BLaER1 treated with 17β-estradiol and CSF1 and Interleukin-3, amounts not matched to agents 10 nM and 100 nM (cell line): ENCODE measurements around the gene VRK2.

Source experiments
- H3K27ac ChIP-seq, 11 experiments: shearing (Covaris generic); formaldehyde crosslinking; 2 replicates each; pipeline ENCODE4 v1.8.1; 2022
- H3K27me3 ChIP-seq, 11 experiments: shearing (Covaris generic); formaldehyde crosslinking; 2 replicates each; pipeline ENCODE4 v1.8.1; 2022
- H3K36me3 ChIP-seq, 11 experiments: shearing (Covaris generic); formaldehyde crosslinking; 2 replicates each; pipeline ENCODE4 v1.8.1; 2022
- H3K4me1 ChIP-seq, 10 experiments: shearing (Covaris generic); formaldehyde crosslinking; 2 replicates each; pipeline ENCODE4 v1.8.1; 2022
- H3K4me2 ChIP-seq, 11 experiments: shearing (Covaris generic); formaldehyde crosslinking; 2 replicates each; pipeline ENCODE4 v1.8.1; 2022
- H3K4me3 ChIP-seq, 10 experiments: shearing (Covaris generic); formaldehyde crosslinking; 2 replicates each; pipeline ENCODE4 v1.8.1; 2022
- H3K9ac ChIP-seq, 11 experiments: shearing (Covaris generic); formaldehyde crosslinking; 2 replicates each; pipeline ENCODE4 v1.8.1; 2022
- H3K9me3 ChIP-seq, 11 experiments: shearing (Covaris generic); formaldehyde crosslinking; replicated peaks in 1 of 11; 2 replicates each; pipeline ENCODE4 v1.8.1; 2022
- H4K20me1 ChIP-seq, 11 experiments: shearing (Covaris generic); formaldehyde crosslinking; 2 replicates each; pipeline ENCODE4 v1.8.1; 2022
- Cebpa-rat ChIP-seq, 11 experiments: shearing (Covaris generic); IDR thresholded peaks; 2 replicates each; pipeline ENCODE4 v1.8.1; 2022

Gene VRK2

DNA sequence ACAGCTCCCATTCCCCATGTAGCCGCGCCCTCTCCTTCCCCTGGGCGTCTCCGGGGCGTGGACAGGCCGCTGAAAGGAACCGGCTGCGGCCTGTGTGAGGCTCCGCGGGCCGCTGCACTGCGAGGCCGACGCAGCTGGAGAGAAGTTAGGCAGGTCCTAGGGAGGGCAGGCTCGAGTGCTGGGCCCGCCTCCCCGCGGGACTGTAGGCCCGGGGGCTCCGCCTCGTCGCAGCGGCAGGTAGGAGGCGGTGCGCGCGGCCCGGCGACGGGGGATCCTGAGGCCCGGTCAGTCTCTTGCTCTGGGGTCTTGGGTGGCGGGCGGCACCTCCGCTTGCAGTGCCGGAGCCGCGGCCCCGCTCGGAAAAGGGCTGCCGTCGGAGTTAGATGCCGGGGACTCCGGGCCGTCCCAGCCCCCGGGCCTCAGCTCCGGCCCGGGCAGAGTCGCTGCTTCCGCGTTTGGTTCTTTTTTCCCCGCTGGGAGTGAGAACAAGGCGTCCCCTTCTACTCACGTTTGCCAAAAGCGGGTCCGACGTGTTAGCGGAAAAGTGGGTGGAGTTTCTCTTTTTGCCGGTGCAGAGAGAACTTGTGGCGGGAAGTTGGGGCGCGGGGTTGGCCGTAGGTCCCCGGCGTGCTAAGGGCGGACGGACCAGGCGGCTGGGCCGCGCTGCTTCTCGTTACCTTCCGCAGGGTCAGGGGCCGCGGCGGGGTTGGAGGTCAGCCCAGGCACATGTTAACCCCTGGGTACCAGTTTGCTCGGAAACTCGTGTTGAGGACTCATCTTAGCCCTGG is at the start of gene VRK2:
TSS of gene VRK2 (plus strand) at position 222 of the 788 bp plus-strand sequence. CDS start 2,026 bp downstream, outside the sequence.
- H3K9ac ChIP-seq: peak within 1 kb of the TSS; percentile 89 to 98 (median 94)
- H3K4me3 ChIP-seq: peak within 1 kb of the TSS; percentile 64 to 86 (median 76)
- peaks cover 0 to 6% (median 0%) of the 10 kb centered on the region in 11 experiments; a peak in 1 of 22 replicates for H4K20me1 ChIP-seq
- H3K9me3 ChIP-seq: no peaks in the 10 kb centered on the region
- H3K4me2 ChIP-seq: peak within 1 kb of the TSS; percentile 71 to 92 (median 86)
- TF ChIP-seq Cebpa-rat (IDR thresholded peaks at IDR 0.05): no peak
- H3K36me3 ChIP-seq: peaks cover 5 to 33% (median 19%) of the 10 kb centered on the region in 11 experiments; a peak in 19 of 22 replicates
- H3K27ac ChIP-seq: peak within 1 kb of the TSS; percentile 89 to 99 (median 95)
- peaks cover 18 to 33% (median 27%) of the 10 kb centered on the region in 10 experiments for H3K4me1 ChIP-seq
- H3K27me3 ChIP-seq: no peaks in the 10 kb centered on the region

DNA sequence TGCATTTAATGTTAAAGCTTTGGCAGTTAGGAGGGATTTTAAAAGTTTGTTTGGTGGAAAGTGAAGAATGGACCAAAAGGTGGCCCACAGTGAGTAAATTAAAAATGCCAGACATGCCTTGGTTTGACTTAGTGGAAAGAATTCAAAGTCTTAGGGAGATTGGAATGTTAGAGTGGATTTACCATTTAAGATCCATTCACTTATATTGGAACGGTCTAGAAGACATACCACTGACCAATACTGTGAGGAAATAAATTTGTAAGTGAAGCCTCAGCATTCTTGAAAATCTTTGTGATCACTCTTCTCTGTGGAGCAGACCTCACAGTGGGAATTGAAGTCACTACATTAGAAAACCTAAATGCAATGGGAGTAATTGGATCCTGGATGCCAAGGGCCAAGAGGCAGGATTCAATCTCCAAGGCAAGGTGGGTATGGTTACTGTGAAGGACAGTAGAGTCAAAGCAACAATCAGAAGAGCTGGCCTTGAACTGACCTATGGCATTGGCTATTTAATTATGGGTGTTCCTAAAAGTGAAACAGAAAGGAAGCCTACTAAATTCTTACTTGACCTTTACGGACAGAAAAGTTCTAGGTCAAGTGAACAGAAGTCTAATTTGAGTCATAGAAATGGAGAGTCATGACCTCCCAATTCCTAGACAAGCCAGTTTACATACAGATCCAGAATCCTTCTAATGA is 40.2 kb upstream of the VRK2 start:
- Histone ChIP-seq H3K4me2 (no peak overlapping the region), H3K4me3 (no peak overlapping the region), H4K20me1 (no peaks in the 10 kb centered on the region)

DNA sequence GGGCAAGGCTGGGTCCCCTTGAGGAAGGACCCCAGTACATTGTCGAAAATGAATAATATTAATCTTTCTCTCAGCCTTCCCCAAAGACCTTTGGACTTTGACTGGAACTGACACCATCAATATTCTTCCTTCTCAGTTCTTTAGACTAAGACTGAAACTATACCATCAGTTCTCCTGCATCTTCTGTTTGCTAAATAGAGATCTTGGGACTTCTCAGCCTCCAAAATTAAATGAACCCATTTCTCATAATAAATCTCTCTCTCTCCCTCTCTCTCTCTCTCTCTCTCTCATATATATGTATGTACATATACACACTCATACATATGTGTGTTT is 39.7 kb upstream of the VRK2 start:
- no peak overlapping the region for H3K4me2 ChIP-seq
- no peaks in the 10 kb centered on the region for H3K9me3 ChIP-seq
- no peaks in the 10 kb centered on the region for H3K27me3 ChIP-seq
- H3K36me3 ChIP-seq: no peaks in the 10 kb centered on the region
- H3K27ac ChIP-seq: no peak overlapping the region
- no peak for TF ChIP-seq Cebpa-rat (IDR thresholded peaks at IDR 0.05)
- no peaks in the 10 kb centered on the region for H4K20me1 ChIP-seq
- H3K9ac ChIP-seq: no peak overlapping the region
- H3K4me3 ChIP-seq: no peak overlapping the region
- no peaks in the 10 kb centered on the region for H3K4me1 ChIP-seq

More for the DNA sequence above, 40.2 kb upstream of the VRK2 start:
- Histone ChIP-seq H3K36me3 (no peaks in the 10 kb centered on the region), H3K27ac (no peak overlapping the region), H3K27me3 (no peaks in the 10 kb centered on the region), H3K9me3 (no peaks in the 10 kb centered on the region), H3K4me1 (no peaks in the 10 kb centered on the region), H3K9ac (no peak overlapping the region)
- no peak for TF ChIP-seq Cebpa-rat (IDR thresholded peaks at IDR 0.05)

DNA sequence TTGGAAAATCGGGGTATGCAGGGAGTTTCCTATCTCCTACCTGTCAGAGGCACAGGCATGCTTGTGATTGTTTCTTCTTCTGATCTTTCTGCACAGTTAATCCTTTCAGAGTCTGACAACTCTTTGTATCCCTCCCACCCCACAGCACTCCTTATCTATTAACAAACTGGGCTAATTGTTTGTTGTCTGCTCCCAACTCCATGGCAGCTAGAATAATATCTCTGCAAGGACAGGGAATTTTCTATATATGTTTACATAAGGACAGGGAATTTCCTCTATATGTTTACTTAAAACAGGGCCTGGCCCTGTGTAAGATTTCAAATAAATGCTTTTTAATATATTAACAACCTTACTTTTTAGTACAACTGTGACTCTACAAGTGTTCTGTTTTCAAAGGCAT is 36.0 kb upstream of the VRK2 start:
- H3K27ac ChIP-seq: no peak overlapping the region
- H3K4me3 ChIP-seq: no peak overlapping the region
- no peak for TF ChIP-seq Cebpa-rat (IDR thresholded peaks at IDR 0.05)
- no peaks in the 10 kb centered on the region for H3K27me3 ChIP-seq
- no peak overlapping the region for H3K4me2 ChIP-seq
- H3K4me1 ChIP-seq: no peaks in the 10 kb centered on the region
- H3K36me3 ChIP-seq: no peaks in the 10 kb centered on the region
- no peaks in the 10 kb centered on the region for H4K20me1 ChIP-seq
- H3K9ac ChIP-seq: no peak overlapping the region
- peaks cover 0 to 5% (median 1%) of the 10 kb centered on the region in 11 experiments; a peak in 5 of 22 replicates for H3K9me3 ChIP-seq

DNA sequence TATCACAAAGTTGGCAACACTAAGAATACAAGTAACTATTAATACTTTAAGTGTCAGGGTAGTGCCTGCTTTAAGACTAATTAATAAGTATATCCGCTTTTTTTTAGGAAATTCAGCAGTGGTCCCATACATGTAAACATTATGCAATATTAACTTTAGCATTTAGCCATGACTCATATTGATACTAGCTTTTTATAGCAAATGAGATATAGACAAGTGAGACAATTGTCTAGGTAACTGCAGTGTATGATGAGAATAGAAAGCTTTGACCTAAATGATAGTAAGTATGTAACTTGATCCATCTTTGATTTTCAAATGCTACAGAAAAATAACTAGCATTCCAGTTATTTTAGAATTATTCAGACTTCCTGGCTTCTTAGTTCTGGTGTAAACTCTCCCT is 27.4 kb upstream of the VRK2 start:
- H3K4me1 ChIP-seq: no peaks in the 10 kb centered on the region
- H3K27ac ChIP-seq: no peak overlapping the region
- H3K4me3 ChIP-seq: no peak overlapping the region
- no peaks in the 10 kb centered on the region for H3K27me3 ChIP-seq
- H3K4me2 ChIP-seq: no peak overlapping the region
- H3K36me3 ChIP-seq: no peaks in the 10 kb centered on the region
- peaks cover 0 to 16% (median 11%) of the 10 kb centered on the region in 11 experiments; a peak in 13 of 22 replicates for H3K9me3 ChIP-seq
- H4K20me1 ChIP-seq: no peaks in the 10 kb centered on the region
- TF ChIP-seq Cebpa-rat (IDR thresholded peaks at IDR 0.05): no peak
- H3K9ac ChIP-seq: no peak overlapping the region

DNA sequence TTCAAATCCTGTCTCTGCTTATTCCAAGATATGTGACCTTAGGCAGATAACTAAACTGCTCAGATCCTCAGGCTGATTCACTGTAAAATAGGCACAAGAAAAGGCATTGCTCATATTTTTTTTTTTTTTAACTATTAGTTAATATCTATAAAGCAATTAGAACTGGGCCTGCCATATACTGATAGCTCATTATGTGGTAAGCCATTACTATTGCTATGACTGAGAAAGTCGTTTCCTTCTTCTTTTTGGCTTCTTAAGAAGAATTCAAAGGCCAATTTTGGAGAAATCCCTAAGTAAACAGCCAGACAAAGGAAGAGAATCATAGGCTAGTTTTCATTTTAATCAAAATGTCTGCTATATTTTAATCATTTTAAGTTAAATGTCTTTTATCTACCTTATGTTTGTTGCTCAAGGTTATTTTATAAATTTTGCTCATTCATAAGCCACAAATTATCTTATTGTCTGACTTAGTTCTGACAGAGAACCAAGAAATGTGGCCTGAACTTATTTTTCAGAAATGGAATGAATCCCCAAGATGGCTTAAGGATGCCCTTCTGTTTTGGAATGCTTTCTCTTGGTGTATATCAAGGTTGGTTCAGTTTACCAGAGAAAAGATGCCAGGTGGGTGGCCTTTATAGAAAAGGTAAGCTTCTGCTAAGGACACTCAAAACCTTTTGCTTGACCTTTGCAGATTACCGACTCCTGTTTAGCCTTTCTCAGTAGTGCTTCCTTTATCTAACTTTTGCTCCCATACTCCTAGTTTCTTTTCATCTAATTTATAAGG is 21.3 kb upstream of the VRK2 start:
- H3K9ac ChIP-seq: no peak overlapping the region
- no peak overlapping the region for H3K27ac ChIP-seq
- H3K4me2 ChIP-seq: no peak overlapping the region
- H3K36me3 ChIP-seq: no peaks in the 10 kb centered on the region
- no peaks in the 10 kb centered on the region for H3K4me1 ChIP-seq
- no peaks in the 10 kb centered on the region for H3K9me3 ChIP-seq
- no peak for TF ChIP-seq Cebpa-rat (IDR thresholded peaks at IDR 0.05)
- no peaks in the 10 kb centered on the region for H3K27me3 ChIP-seq
- H3K4me3 ChIP-seq: no peak overlapping the region
- H4K20me1 ChIP-seq: no peaks in the 10 kb centered on the region

DNA sequence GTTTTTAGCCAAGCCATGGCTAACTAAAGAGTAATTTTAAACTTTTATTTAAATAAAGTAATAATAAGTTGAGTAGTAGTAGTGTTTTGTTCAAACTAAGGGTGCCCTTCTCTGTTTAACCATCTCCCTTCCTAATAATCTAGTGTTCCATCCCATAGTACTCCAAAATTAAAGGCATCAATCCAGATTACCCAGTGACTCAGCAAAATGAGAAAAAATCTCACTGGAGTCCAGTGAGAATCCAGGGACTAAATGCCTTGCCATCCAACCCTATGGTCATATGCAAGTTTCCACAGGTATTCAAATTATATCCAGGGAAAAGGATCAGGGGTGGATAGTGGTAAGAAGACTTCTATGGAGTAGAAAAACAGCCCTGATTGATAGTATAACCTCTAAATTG is 19.6 kb upstream of the VRK2 start:
- Histone ChIP-seq H4K20me1 (no peaks in the 10 kb centered on the region), H3K27ac (no peak overlapping the region), H3K4me1 (peaks cover 0 to 4% (median 0%) of the 10 kb centered on the region in 10 experiments; a peak in 4 of 20 replicates), H3K27me3 (no peaks in the 10 kb centered on the region), H3K36me3 (no peaks in the 10 kb centered on the region), H3K9me3 (no peaks in the 10 kb centered on the region), H3K9ac (no peak overlapping the region), H3K4me2 (no peak overlapping the region), H3K4me3 (no peak overlapping the region)
- TF ChIP-seq Cebpa-rat (IDR thresholded peaks at IDR 0.05): no peak

DNA sequence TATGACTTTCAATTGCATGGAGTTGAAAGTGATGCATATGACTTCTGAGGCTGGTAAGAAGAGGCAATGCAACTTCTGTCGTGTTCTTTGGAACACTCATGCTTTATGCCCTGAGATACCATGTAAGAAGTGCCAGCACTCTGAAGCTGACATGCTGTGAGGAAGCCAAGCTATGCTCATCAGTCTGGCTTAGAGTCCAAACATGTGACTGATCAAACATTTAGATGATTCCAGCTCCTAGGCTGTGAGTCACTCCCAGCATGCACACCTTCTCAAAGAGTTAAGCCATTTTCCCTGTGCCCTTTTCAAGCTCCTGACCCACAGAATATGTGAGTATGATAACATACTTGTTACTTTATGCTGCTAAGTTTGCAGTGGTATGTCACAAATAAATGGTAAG is 15.8 kb upstream of the VRK2 start:
- Histone ChIP-seq H3K36me3 (no peaks in the 10 kb centered on the region), H3K9ac (no peak overlapping the region), H3K4me2 (no peak overlapping the region), H3K4me3 (no peak overlapping the region), H3K27ac (no peak overlapping the region), H3K4me1 (peaks cover 0 to 11% (median 2%) of the 10 kb centered on the region in 10 experiments; a peak in 5 of 20 replicates), H4K20me1 (no peaks in the 10 kb centered on the region), H3K9me3 (no peaks in the 10 kb centered on the region), H3K27me3 (no peaks in the 10 kb centered on the region)
- no peak for TF ChIP-seq Cebpa-rat (IDR thresholded peaks at IDR 0.05)
